ENCODE measurements around the gene MYRF.

Gene MYRF

GRCh38 chr11:61742391-61742790, 10.0 kb upstream of the MYRF start:
- DNase-seq, result no peak

- DNase-seq, result no peak
These were observed 8.8 kb upstream of the MYRF start for GRCh38 chr11:61743486-61744095.

GRCh38 chr11:61744181-61744580, 8.3 kb upstream of the MYRF start:
- no peak for DNase-seq

GRCh38 chr11:61744609-61745156, 7.8 kb upstream of the MYRF start:
- DNase-seq, result no peak

- no peak for DNase-seq
These were observed 6.5 kb upstream of the MYRF start for GRCh38 chr11:61745781-61746441.

- no peak for DNase-seq
These were observed 5.8 kb upstream of the MYRF start for GRCh38 chr11:61746442-61747191.

GRCh38 chr11:61747192-61747966, 5.1 kb upstream of the MYRF start:
- DNase-seq, result peak; percentile 26

- DNase-seq, result no peak
These were observed 4.5 kb upstream of the MYRF start for GRCh38 chr11:61747967-61748285.

- no peak for DNase-seq
These were observed 2.7 kb upstream of the MYRF start for GRCh38 chr11:61749591-61750217.

GRCh38 chr11:61750631-61751273, 1.7 kb upstream of the MYRF start:
- no peak for DNase-seq

- DNase-seq, result no peak
These were observed 1.1 kb upstream of the MYRF start for GRCh38 chr11:61751384-61751783.

GRCh38 chr11:61752925-61753521, 587 bp downstream of the MYRF start:
- DNase-seq, result no peak

GRCh38 chr11:61753672-61754071, 1.2 kb downstream of the MYRF start:
- no peak for DNase-seq

GRCh38 chr11:61754534-61755482, 2.4 kb downstream of the MYRF start:
- DNase-seq, result no peak

GRCh38 chr11:61756147-61756451, 3.7 kb downstream of the MYRF start:
- DNase-seq, result no peak

- peak; percentile 23 for DNase-seq
These were observed 4.2 kb downstream of the MYRF start for GRCh38 chr11:61756452-61757212.

GRCh38 chr11:61757213-61757862, 4.9 kb downstream of the MYRF start:
- DNase-seq, result no peak

GRCh38 chr11:61760946-61761345, 8.5 kb downstream of the MYRF start:
- no peak for DNase-seq

- DNase-seq, result no peak
These were observed 9.2 kb downstream of the MYRF start for GRCh38 chr11:61761440-61762222.

All from CD4-positive, alpha-beta T cell treated with Interleukin-10 for 1 hour (primary cell).